GM12891 (cell line): ENCODE measurements around the gene LMO7.

Experiments used
- PAX5 ChIP-seq: IDR thresholded peaks from 2 replicates; pipeline ENCODE4 v1.6.1; 2011; ENCODE audit warnings: low read length, moderate library complexity, mild to moderate bottlenecking; ENCODE audit not compliant: insufficient read depth, severe bottlenecking
- POLR2A ChIP-seq: IDR thresholded peaks from 2 replicates; pipeline ENCODE4 v1.6.1; 2011; ENCODE audit warnings: low read depth, low read length, control low read depth
- POLR2AphosphoS5 ChIP-seq: IDR thresholded peaks from 2 replicates; pipeline ENCODE4 v1.6.1; 2011; ENCODE audit warnings: low read depth, low read length, control low read depth
- POU2F2 ChIP-seq: IDR thresholded peaks from 2 replicates; pipeline ENCODE4 v1.6.1; 2011; ENCODE audit warnings: low read depth, mild to moderate bottlenecking, control low read depth, low read length, moderate library complexity
- SPI1 ChIP-seq: IDR thresholded peaks from 2 replicates; pipeline ENCODE4 v1.6.1; 2011; ENCODE audit warnings: low read depth, low read length, control low read depth
- TAF1 ChIP-seq: IDR thresholded peaks from 2 replicates; pipeline ENCODE4 v1.6.1; 2011; ENCODE audit warnings: low read depth, low read length, control low read depth

- TF ChIP-seq POLR2A (no peak), POLR2AphosphoS5 (no peak), TAF1 (no peak), POU2F2 (no peak), SPI1 (no peak), PAX5 (no peak)
Measured at GRCh38 chr13:75763512-75763911, 127.4 kb downstream of the LMO7 start.
